Kidney (tissue), 14 donors: ENCODE data around the gene LTBR. TPM values are rescaled to one million over a fixed set of nuclear protein-coding genes. Genes with fewer than 3 reads are reported as not detected.
A peak's percentile ranks its signal among the peaks of the same experiment; 100 is the strongest.

Experiments used
- DNase-seq, 5 donors: peaks; one replicate each; pipeline ENCODE4 v3.0.0-alpha.2; 2013 to 2020
- FAIRE-seq: peaks from 2 replicates; lab custom pipeline; 2012; peaks lifted over from hg19 to GRCh38; lab: Jason Lieb, UNC
- H3K27ac ChIP-seq, 2 donors: one replicate each; pipeline ENCODE4 v1.7.0; 2013; ENCODE audit warnings: low read depth in 2 of 2, low read length in 2 of 2, inconsistent platforms in 1 of 2
- H3K27me3 ChIP-seq: one replicate; pipeline ENCODE4 v1.7.1; 2013; ENCODE audit warnings: low read length, inconsistent platforms; ENCODE audit not compliant: control insufficient read depth, insufficient read depth
- H3K36me3 ChIP-seq, 3 donors: one replicate each; pipeline versions ENCODE4 v1.7.0 to v1.7.1; 2013; ENCODE audit warnings: low read length in 3 of 3, control low read depth in 1 of 3, inconsistent platforms in 1 of 3; ENCODE audit not compliant: insufficient read depth in 3 of 3, control insufficient read depth in 2 of 3
- H3K4me1 ChIP-seq, 3 donors: one replicate each; pipeline versions ENCODE4 v1.7.0 to v1.7.1; 2013; ENCODE audit warnings: low read length in 3 of 3, inconsistent platforms in 1 of 3, low read depth in 1 of 3; ENCODE audit not compliant: control insufficient read depth in 2 of 3, insufficient read depth in 2 of 3
- H3K4me3 ChIP-seq, 3 donors: one replicate each; pipeline versions ENCODE4 v1.7.0 to v1.8.1; 2013; ENCODE audit warnings: low read length in 3 of 3, control low read depth in 1 of 3, inconsistent platforms in 1 of 3
- H3K9ac ChIP-seq, 3 donors: one replicate each; pipeline versions ENCODE4 v1.7.0 to v1.7.1; 2013; ENCODE audit warnings: low read length in 3 of 3, control low read depth in 1 of 3, inconsistent platforms in 1 of 3
- H3K9me3 ChIP-seq, 3 donors: one replicate each; pipeline versions ENCODE4 v1.7.0 to v1.7.1; 2013; ENCODE audit warnings: low read length in 3 of 3, control low read depth in 1 of 3, inconsistent platforms in 1 of 3; ENCODE audit not compliant: control insufficient read depth in 2 of 3, insufficient read depth in 1 of 3
- intact Hi-C: fragments of 100-400 bp; cut with DNase I; formaldehyde crosslinking; loops from one replicate; pipeline ENCODE4 v1.11.1; 2022
- polyA plus RNA-seq: library from polyadenylated mRNA; stranded (reverse); fragments of 350-450 nt; fragmentation: Illumina TruSeq; extraction: RNeasy Lipid Tissue Mini Kit (QIAGEN cat#74804); gene quantifications from one replicate; pipeline ENCODE4 v1.2.3, GENCODE V29; 2014; ENCODE audit warnings: low read depth, low replicate concordance; ENCODE audit not compliant: insufficient read depth
- total RNA-seq: library from RNA; stranded (reverse); fragmentation: NEBNext Ultra II Directional; extraction: Animal tissue kit (Norgen Biotek cat#: 25700); gene quantifications from one replicate; pipeline ENCODE4 v1.2.1, GENCODE V29; 2021
- TF ChIP-seq, protein P1 (sequence below): IDR thresholded peaks from 3 replicates; pipeline ENCODE4 v1.5.1; 2012; ENCODE audit warnings: mild to moderate bottlenecking, moderate library complexity, borderline replicate concordance; ENCODE audit not compliant: insufficient read depth; ENCODE audit errors: extremely low read depth
- donor health status: control.
- donor health status: control.
- donor health status: control.
- donor health status: control.
- donor health status: control.
- donor health status: DM: yes; HTN: yes; CAD: no.
- donor health status: Normal renal cell carcinoma (clear cell type).

The LTBR gene
- total and polyA plus RNA-seq, 2 donors from 2014 or later: 77.8 to 114 TPM

DNA sequence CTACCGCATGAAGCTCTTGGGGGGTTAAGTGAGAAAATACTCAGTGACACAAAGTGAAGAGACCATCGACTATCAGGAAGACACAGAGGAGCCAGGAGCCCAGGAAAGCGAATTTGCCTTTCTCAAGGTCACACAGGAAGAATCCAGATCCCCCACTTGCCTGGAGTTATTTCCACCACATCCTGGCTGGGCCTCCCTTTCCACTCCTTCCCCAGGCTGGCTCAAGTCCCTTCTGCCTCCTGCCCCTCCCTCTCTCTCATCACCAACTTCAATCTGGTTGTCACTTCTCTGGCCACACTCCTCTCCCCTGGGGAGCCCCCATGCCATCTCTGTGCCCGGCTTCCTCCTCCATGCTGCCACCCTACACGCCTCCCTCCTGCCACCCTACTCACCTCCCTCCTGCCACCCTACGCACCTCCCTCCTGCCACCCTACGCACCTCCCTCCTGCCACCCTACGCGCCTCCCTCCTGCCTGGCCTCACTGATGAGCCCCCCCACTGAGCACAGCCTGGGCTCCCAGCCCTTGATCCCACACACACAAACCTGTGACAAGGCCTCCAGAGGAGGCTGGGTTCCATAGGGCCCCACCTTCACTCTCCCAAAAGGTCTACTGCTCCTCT lies 14.9 kb upstream of the LTBR start:
- Histone ChIP-seq H3K27ac (peak overlapping the region; percentile 55 to 86), H3K27me3 (no peaks in the 10 kb centered on the region), H3K9me3 (no peaks in the 10 kb centered on the region), H3K36me3 (no peaks in the 10 kb centered on the region), H3K4me3 (peak overlapping the region in 1 of 3 donors; percentile 25), H3K9ac (peak overlapping the region in 2 of 3 donors; percentile 13 to 76), H3K4me1 (peaks cover 3 to 25% (median 18%) of the 10 kb centered on the region in 3 donors)
- intact Hi-C loops: no loop called here
- TF ChIP-seq, protein P1, sequence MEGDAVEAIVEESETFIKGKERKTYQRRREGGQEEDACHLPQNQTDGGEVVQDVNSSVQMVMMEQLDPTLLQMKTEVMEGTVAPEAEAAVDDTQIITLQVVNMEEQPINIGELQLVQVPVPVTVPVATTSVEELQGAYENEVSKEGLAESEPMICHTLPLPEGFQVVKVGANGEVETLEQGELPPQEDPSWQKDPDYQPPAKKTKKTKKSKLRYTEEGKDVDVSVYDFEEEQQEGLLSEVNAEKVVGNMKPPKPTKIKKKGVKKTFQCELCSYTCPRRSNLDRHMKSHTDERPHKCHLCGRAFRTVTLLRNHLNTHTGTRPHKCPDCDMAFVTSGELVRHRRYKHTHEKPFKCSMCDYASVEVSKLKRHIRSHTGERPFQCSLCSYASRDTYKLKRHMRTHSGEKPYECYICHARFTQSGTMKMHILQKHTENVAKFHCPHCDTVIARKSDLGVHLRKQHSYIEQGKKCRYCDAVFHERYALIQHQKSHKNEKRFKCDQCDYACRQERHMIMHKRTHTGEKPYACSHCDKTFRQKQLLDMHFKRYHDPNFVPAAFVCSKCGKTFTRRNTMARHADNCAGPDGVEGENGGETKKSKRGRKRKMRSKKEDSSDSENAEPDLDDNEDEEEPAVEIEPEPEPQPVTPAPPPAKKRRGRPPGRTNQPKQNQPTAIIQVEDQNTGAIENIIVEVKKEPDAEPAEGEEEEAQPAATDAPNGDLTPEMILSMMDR: no peak
- no peak for FAIRE-seq
- peak in 1 of 5 donors; percentile 64 for DNase-seq

DNA sequence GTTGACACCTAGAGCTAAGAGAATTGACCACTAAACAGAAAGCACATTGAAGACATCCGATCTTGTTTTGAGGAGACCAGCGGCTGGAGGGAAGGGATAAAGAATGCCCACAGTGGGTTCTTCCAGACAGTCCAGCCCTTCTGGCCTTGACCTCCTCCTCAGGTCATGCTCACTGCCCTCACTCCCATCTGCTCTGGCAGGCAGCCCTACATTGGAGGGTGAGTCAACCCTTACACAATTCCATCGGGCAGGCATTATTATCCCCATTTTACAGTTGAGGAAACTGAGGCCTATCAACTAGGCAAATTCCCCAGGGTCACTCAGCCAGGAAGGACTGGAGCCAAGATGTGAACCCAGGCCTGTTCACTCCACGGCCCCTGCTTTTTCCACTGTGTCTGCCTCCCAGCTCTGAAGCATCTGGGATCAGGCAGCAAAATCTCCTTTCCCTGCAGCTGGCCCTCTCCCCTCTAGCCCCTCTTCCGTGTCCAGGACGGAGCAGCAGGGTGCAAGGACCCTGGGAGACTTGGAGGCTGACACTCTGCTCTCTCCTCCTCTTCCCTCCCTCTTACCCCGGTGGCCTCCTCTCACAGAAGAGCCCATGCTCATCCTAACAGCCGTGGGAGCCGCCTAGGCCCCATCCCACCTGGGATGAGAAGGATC lies 13.9 kb upstream of the LTBR start:
- Histone ChIP-seq H3K9me3 (no peaks in the 10 kb centered on the region), H3K9ac (peak overlapping the region in 2 of 3 donors; percentile 66 to 78), H3K4me1 (peaks cover 3 to 28% (median 18%) of the 10 kb centered on the region in 3 donors), H3K4me3 (peak overlapping the region in 2 of 3 donors; percentile 54 to 72), H3K27me3 (no peaks in the 10 kb centered on the region), H3K27ac (peak overlapping the region; percentile 88 to 94), H3K36me3 (no peaks in the 10 kb centered on the region)
- intact Hi-C loops: no loop called here
- DNase-seq (peak in 1 of 5 donors; percentile 46), FAIRE-seq (no peak)
- TF ChIP-seq, protein P1: no peak

DNA sequence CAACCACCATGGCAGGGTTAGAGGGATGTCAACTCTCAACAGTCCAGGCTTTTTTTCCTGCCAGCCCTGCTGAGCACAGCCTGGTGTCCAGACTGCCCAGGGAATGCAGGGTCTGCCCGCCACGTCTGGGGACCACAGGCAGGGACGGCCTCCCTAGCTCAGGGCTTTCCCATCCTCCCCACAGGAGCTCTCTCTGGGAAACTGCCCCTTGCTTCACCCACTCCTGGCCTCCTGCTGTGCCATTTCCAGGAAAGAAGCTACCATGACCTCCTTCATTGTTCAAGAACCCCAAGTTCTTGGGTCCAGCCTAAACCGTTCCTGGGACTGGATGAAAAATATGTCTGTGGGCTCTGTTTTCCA lies 13.4 kb upstream of the LTBR start:
- TF ChIP-seq, protein P1: no peak
- Histone ChIP-seq H3K27me3 (no peaks in the 10 kb centered on the region), H3K36me3 (no peaks in the 10 kb centered on the region), H3K4me1 (peaks cover 3 to 28% (median 18%) of the 10 kb centered on the region in 3 donors), H3K4me3 (peak overlapping the region in 2 of 3 donors; percentile 54 to 72), H3K27ac (peak overlapping the region; percentile 88 to 94), H3K9ac (peak overlapping the region in 2 of 3 donors; percentile 66 to 78), H3K9me3 (no peaks in the 10 kb centered on the region)
- no peak for FAIRE-seq
- peak in 2 of 5 donors; percentile 27 to 61 for DNase-seq
- intact Hi-C loops: no loop called here
